IMR-90 (cell line): Measurements from ENCODE around the gene IPO13. TPM values are rescaled to one million over a fixed set of nuclear protein-coding genes. Genes with fewer than 3 reads are reported as not detected.

ENCODE experiments used
- ELK1 ChIP-seq: fragments of 150-350 bp; IDR thresholded peaks from 2 replicates; pipeline ENCODE4 v1.6.1; 2016; ENCODE audit warnings: low read depth, mild to moderate bottlenecking, low read length, moderate library complexity, borderline replicate concordance
- MAZ ChIP-seq: IDR thresholded peaks from 2 replicates; pipeline ENCODE4 v1.6.1; 2012; ENCODE audit warnings: low read depth, mild to moderate bottlenecking, low read length, improper control_type of control experiment, moderate library complexity, borderline replicate concordance
- polyA plus RNA-seq, 3 experiments: library from polyadenylated mRNA; depleted of rRNA; stranded (reverse); fragments of >200 nt; gene quantifications; 2 replicates each; pipeline ENCODE4 v1.2.3, GENCODE V29; 2012; ENCODE audit warnings: low replicate concordance in 1 of 3
- total RNA-seq: library from RNA; depleted of rRNA; stranded (reverse); fragments of >200 nt; gene quantifications from 2 replicates; pipeline ENCODE4 v1.2.3, GENCODE V29; 2012

The IPO13 gene
- total and polyA plus RNA-seq, 2 of the 4 experiments (the other 2 are of a cell fraction), result 15.2 to 18.7 TPM

- no peak for TF ChIP-seq ELK1
- TF ChIP-seq MAZ, result 0 out of 2 replicates have a peak, but pooled peaks have one; percentile 26
These were observed 13.9 kb upstream of the IPO13 start (continued) for GRCh38 chr1:43932786-43933385.
